GM18867 (cell line): Measurements from ENCODE around the gene SAMSN1.
"Not testable (repeated sequence)": the region's sequence is repeated elsewhere in the genome, so short reads cannot be mapped to it uniquely, and the experiment has no call there.

ENCODE experiments used
- ATAC-seq: cut with Tn5 transposase; IDR thresholded peaks from one replicate; pipeline ENCODE4 v1.9.1; 2021; ENCODE audit warnings: mild to moderate bottlenecking, moderate library complexity; ENCODE audit not compliant: unreplicated experiment

Gene SAMSN1

GRCh38 chr21:14531757-14532316 lies 14.3 kb downstream of the SAMSN1 start:
- ATAC-seq: no peak

DNA sequence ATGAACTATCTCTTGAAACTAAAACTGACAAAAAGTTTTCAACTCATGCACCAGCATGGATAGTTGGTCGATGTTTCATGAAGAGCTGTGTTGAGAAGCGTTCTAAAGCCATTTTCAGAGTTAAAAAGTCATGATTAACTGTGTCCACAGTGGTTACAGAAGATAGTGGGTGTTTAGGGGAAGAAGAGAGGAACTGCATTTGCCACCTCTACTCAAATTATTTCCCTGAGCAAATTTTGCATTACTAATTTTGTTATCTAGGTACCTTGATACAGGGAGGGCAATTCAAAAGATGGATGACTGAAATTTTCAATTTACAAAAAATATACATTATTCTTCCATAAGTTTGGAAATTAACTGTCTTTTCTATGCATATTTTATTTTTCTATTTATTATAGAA lies 15.5 kb downstream of the SAMSN1 start:
- ATAC-seq: no peak

DNA sequence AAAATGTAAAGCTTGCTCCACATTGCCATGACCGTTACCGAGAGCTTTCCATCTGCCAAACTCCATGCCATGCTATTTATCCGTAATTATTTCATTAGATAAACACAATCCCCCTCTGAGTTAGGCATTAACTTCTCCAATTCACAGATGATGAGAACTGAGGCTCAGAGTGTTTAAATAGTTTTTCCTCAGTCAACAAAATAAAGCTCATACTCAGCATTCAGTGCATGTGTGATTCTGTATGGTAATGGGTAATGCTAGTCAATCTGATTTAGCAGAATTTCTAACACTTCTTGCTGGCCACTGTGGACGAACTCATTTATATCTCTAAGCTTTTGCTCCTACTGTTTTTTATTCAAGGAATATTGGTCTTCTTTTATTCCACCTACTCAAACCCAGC lies 17.3 kb downstream of the SAMSN1 start:
- ATAC-seq: no peak

DNA sequence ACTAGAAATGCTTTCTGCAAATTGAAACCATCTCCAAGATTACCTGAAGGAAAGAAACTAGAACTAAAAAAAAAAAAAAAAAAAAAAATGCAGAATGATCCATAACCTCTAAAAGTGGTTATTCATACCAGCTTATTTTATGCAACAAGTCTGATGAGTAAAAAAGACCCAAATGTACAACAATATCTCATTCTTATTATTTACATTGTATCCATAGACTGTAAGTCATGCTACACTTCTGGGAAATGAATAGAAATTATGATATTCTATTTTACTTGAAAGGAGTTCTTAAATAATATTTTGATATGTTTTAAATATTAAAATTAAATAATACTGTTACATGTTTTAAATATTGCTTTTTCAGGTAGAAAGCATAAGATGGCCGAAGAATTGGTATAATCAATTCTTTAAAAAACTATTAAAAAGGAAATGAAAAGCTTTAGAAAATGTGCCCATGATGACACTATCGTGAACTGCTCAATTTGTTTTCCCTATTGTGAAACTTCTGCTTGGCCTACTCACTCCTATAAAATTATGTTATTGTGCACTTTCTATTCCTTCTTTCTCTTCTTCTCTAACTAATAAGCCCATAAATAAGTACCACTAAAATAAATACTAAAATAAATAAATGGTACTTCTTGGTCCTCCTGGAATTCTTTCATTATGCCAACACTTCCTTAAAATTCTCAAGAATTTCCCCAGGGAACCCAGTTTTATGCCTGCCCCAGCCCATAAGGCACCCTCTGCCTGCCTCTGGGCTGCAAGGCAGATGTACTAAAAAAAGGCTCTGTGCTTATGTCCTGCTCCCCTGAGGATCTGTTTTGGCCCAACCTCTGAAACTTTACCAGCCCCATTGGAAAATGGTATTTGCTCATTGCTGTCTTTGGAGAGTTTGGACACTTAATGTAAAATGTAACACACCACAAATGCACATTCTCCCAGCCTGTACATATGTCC lies 18.1 kb downstream of the SAMSN1 start:
- no peak for ATAC-seq

GRCh38 chr21:14526836-14527695 lies 19.0 kb downstream of the SAMSN1 start:
- no peak for ATAC-seq

DNA sequence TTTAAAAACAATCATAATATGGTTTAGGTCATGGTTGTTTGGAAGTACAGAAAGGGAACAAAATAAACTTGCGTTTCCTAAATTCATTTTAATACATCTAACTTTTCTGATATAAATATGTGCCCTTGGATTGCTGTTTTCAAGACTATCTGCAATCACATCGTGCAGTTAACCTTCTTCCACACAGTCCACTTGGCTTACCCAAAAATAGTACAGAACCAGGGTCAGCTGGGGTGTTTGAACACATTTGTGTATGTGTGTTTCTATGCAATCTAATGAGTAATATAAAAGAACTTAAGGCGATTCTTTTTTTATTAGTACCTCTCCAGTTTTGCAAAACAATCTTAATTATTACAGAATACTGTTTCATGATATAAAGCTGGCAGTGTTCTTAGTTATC lies 19.9 kb downstream of the SAMSN1 start:
- no peak for ATAC-seq

DNA sequence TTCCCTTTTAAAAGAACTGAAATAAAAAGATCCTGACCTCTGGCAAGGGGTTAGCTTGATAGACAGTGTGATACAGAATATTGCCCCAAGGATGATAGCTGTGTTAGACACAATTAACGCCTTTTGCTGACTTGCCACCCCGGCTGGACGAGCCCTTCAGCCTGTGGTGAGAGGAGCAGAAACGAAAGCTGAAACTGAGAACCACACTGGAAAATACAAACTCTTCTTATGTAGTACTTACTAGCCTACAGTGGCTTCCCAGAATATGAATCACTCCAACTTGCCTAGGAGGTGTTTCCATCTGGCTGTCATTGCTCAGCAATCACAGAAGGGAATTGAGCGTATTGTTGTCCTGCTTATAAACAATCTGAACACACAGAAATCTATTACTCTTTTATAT lies 22.9 kb downstream of the SAMSN1 start:
- ATAC-seq: peak; percentile 87

DNA sequence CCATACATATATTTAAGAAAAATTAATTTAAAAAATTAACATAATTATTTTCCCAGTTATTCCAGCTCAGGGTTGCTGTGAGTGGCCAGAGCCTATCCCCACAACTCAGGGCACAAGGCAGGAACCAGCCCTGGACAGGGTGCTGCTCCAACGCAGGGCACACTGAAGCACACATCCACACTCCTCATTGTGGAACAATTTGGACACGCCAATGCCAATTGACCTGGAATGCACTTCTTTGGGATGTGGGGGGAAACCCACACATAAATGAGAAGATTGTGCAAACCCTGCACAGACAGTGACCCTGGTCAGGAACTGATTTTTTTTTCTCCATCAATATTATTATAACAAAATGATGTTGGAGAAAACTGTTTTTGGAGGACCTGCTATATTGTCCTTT lies 23.4 kb downstream of the SAMSN1 start:
- ATAC-seq: no peak

GRCh38 chr21:14520535-14520934 lies 25.6 kb downstream of the SAMSN1 start:
- ATAC-seq: no peak

DNA sequence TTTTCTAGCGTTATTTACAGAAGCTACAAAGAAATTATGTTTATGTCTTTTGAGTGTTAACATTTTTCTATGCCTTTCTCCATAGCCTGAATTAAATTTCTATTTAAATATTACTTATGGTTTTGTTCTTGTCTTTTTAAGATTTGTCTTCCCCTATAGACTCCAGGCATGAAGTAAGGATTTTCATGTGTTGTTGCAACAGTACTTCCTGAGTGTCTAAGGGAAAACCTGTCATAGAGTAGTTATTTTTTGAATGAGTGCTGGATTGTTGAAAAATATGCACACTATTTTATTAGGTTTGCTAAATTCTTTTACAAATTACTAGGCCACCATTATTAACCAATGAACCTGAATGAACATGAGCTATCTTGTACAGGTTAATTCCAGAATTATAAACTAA lies 27.1 kb downstream of the SAMSN1 start:
- no peak for ATAC-seq

DNA sequence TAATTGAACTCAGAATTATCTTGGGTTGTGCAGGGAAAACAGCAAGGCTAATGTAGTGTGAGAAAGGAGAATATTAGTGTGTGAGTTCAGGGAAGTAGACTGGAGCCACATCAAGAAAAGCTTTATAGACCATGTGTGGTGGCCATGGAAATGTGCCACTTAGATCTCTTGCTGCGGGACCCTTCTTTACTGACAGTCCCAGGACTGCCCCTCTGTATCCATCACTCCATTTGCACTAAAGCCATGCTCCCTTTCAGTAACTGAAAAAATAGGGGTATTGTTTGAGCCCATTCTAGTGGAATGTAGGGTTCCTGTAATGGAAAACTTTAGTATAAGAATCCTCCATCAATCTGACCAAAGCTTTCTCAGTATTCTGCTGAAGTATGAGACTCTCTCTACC lies 32.3 kb downstream of the SAMSN1 start:
- ATAC-seq: no peak

- not testable (repeated sequence) for ATAC-seq
Observed at GRCh38 chr21:14506859-14507457, 39.2 kb downstream of the SAMSN1 start.

DNA sequence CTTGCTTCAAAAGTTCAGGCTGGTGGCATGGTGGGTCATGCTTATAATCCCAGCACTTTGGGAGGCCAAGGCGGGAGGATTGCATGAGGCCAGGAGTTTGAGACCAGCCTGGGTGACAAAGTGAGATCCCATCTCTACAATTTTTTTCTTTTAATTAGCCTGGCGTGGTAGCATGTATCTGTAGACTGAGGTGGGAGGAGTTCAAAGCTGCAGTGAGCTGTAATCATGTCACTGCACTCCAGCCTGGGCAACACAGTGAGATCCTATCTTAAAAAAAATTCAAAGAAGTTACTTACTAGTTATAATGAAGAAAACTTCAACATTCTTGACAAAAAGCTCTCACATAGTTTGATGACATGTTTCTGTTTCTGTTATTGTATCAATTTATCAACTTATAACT lies 45.2 kb downstream of the SAMSN1 start:
- no peak for ATAC-seq

GRCh38 chr21:14499316-14499715 lies 46.8 kb downstream of the SAMSN1 start:
- no peak for ATAC-seq

GRCh38 chr21:14497825-14498224 lies 48.3 kb downstream of the SAMSN1 start:
- ATAC-seq: no peak

DNA sequence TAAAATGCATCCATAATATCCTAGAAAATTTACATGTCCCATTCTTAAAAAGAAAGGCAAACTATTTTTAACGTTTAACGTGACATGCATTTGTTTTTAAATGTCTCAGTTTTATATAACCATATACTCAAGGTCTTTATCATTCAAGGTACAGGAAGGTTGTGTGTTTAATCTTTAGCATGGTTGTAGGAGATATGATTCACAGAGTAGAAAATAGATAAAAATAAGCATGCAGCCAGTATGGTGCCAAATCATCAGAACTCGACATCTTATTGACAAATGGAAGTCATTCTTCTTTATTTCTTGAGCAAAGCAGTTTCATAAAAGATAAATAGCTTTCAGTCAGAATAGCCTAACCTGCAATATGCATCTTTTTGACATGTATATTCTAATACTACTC lies 51.0 kb downstream of the SAMSN1 start:
- no peak for ATAC-seq

DNA sequence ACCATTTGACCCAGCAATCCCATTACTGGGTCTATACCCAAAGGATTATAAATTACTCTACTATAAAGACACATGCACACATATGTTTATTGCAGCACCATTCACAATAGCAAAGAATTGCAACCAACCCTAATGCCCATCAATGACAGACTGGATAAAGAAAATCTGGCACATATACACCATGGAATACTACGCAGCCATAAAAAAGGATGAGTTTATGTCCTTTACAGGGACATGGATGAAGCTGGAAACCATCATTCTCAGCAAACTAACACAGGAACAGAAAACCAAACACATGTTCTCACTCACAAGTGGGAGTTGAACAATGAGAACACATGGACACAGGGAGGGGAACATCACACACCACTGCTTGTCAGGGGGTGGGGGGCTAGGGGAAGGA lies 51.9 kb downstream of the SAMSN1 start:
- not testable (repeated sequence) for ATAC-seq

DNA sequence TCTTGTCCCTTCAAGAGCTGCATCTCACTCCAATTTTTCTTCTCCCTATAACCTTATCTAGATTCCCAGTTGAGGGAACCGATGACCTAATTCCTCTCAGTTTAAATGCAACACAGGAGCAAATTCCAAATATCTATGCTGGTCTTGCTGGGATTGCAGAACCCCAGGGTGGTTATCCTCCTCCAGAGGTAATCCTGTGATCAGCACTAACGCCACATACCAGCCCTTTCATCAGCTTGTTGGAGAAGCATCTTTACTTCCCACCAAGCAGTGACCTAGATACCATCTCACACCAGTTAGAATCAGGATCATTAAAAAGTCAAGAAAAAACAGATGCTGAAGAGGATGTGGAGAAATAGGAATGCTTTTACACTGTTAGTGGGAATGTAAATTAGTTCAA lies 52.4 kb downstream of the SAMSN1 start:
- no peak for ATAC-seq

DNA sequence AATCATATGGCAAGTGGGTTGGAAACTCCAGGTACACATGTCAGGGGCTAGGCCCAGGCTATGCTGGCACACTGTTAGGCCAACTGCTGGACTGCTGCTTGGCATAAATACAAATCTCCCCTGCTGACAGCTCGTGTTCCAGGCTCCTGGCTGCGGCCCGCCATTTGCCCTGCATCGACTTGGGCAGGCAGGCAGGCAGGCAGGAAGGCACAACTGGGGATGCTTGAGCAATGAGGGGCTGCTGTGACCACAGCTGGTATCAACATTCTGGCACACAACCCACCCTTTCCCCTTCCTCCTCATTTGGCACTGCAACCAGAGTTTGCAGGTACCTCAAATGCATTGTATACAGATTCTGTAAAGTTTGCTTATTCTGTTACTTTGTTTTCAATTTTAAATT lies 53.2 kb downstream of the SAMSN1 start:
- no peak for ATAC-seq

DNA sequence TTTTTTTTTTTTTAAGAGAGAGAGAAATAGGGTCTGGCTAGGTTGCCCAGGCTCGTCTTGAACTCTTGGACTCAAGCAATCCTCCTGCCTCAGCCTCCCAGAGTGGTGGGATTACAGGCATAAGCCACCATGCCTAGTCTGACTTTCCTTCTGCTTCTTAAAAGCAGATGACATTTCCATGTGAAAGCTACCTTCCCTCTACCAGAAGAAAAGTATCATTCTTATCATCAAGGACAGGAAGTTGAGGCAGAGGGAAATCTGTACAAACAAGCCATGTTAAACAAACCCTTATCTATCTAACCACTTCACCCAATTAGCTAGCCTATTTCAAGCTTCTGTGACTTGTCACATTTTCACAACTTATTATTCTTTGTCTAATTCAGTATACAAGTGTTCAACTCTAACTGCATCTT lies 54.8 kb downstream of the SAMSN1 start:
- ATAC-seq: no peak

DNA sequence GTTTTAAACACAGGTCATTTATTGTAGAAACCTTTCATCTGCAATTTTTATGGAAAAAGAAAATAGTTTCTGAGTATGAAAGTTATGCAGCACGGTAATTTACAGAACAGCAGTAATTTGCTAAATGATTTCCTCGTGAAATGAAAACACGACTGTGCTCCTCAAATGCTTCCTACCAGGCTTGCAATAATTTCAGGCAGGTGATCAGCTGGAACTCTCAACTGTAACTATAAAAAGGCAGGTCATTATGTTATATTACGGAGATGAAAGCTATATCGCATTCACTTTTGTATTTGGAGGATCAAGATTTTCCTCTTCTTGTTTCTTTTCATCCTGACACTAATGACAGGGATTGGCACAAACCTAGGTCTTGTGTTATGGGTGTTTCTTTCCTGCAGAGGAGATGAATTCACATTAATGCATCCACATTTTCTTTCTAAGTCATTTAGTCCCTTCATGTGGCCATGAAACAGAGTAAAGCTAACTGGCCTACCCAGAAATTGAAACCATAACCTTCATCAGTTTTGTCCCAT lies 57.4 kb downstream of the SAMSN1 start:
- ATAC-seq: no peak
